ENCODE measurements around the gene PRKACB. TPM values are rescaled to one million over a fixed set of nuclear protein-coding genes. Genes with fewer than 3 reads are reported as not detected.
"Not testable (repeated sequence)": the region's sequence is repeated elsewhere in the genome, so short reads cannot be mapped to it uniquely, and the experiment has no call there.

Gene PRKACB
- total and polyA plus RNA-seq, 2 experiments from 2014 or later, result 14.6 to 28.0 TPM

GRCh38 chr1:84103197-84103992 is 40.7 kb upstream of the PRKACB start (continued):
- TF ChIP-seq ZNF462 (CRISPR knock-in tag; IDR thresholded peaks at IDR 0.05), result no peak
- TF ChIP-seq CTCF (conservative IDR thresholded peaks at IDR 0.05; ENCODE audit: low read depth in 2 of 2), result no peak
- TF ChIP-seq CREB1 (CRISPR knock-in tag; IDR thresholded peaks at IDR 0.05; ENCODE audit: low read depth), result no peak
- TF ChIP-seq EZH2 (IDR thresholded peaks at IDR 0.05; ENCODE audit: low read depth, unreplicated experiment), result no peak
- TF ChIP-seq STAT1 (IDR thresholded peaks at IDR 0.05; ENCODE audit: unreplicated experiment), result no peak
- TF ChIP-seq JUNB (IDR thresholded peaks at IDR 0.05; ENCODE audit: unreplicated experiment), result no peak

GRCh38 chr1:84107538-84107937 is 36.5 kb upstream of the PRKACB start:
- H3K4me1 ChIP-seq (ENCODE audit: insufficient read depth), result peaks cover 19% of the 10 kb centered on the region
- not testable (repeated sequence) for DNase-seq (ENCODE audit: low spot score); H3K27me3 ChIP-seq (ENCODE audit: insufficient read depth); H3F3A ChIP-seq (replicated peaks; ENCODE audit: low read depth); H3K4me3 ChIP-seq; H3K4me3 Mint-ChIP-seq; H3K27ac Mint-ChIP-seq; H2AFZ ChIP-seq; H3K9me2 ChIP-seq (ENCODE audit: insufficient read depth); H4K20me1 ChIP-seq (replicated peaks; ENCODE audit: insufficient read depth); H3K79me2 ChIP-seq (replicated peaks; ENCODE audit: insufficient read depth); H3K27me3 Mint-ChIP-seq (ENCODE audit: insufficient read depth, low read depth, poor library complexity); H3K36me3 ChIP-seq (ENCODE audit: insufficient read depth); H3K4me2 ChIP-seq; ATAC-seq; H3K27ac ChIP-seq (ENCODE audit: low read depth)
- Mint-ChIP-seq H3K9me3 (peaks cover 10% of the 10 kb centered on the region; the same call in 2 of the 3 replicates), H3K4me1 (peaks cover 20% of the 10 kb centered on the region), H3K36me3 (ENCODE audit: low read depth) (peaks cover 23% of the 10 kb centered on the region)

Data from GM23338 (cell line).